Measurements from ENCODE around the gene TPI1.

- TF ChIP-seq CTCF (IDR thresholded peaks at IDR 0.05; ENCODE audit: low read depth, low read length, missing input control) (no peak), SP1 (IDR thresholded peaks at IDR 0.05) (no peak), GABPA (IDR thresholded peaks at IDR 0.05 in 1 of 2, conservative IDR thresholded peaks at IDR 0.05 in 1 of 2) (no peak), REST (IDR thresholded peaks at IDR 0.05) (no peak), MAX (IDR thresholded peaks at IDR 0.05) (no peak), EGR1 (IDR thresholded peaks at IDR 0.05; ENCODE audit: low read depth in 2 of 2) (no peak), RAD21 (IDR thresholded peaks at IDR 0.05) (no peak), YY1 (IDR thresholded peaks at IDR 0.05) (no peak)
Measured at GRCh38 chr12:6916426-6917200, 49.3 kb downstream of the TPI1 start.

Measured in liver (tissue), 3 donors.